GM19025 (cell line): ENCODE results near the gene CRHR1.

Source experiments
- ATAC-seq: cut with Tn5 transposase; IDR thresholded peaks from one replicate; pipeline ENCODE4 v1.9.1; 2021; ENCODE audit warnings: mild to moderate bottlenecking, low read depth, moderate library complexity; ENCODE audit not compliant: unreplicated experiment

Gene CRHR1

GRCh38 chr17:45841186-45841585 lies 57.1 kb downstream of the CRHR1 start:
- ATAC-seq = no peak

DNA sequence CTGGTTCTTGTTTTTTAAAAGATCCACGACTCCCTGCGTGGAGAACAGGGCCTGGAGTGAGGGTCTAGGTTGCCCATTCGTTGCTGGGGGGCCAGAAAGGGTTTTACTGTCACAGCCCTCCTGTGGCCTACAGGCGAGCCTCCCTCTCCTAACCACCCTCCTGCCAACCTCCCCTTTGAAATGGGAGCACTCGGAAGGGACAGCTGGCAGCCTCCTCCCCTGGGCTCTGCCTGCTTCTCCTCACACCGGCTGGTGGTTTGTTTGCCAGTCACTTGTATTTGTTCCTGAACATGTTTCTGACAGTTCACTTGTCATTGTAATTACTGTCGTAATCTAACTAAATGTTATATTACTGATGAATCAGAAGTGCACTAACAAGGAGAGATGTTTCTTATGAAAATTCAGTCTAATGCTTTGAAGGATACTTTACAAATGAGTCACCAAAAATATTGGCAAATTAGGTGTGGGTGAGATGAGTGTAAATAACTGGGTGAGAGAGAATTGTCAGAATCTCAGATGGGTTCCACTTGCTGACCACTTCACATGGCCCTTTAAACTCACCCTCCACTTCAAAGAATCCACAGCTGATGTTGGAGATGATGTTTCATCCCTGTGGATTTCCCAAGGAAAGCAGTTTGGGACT lies 57.9 kb downstream of the CRHR1 start:
- ATAC-seq = no peak

DNA sequence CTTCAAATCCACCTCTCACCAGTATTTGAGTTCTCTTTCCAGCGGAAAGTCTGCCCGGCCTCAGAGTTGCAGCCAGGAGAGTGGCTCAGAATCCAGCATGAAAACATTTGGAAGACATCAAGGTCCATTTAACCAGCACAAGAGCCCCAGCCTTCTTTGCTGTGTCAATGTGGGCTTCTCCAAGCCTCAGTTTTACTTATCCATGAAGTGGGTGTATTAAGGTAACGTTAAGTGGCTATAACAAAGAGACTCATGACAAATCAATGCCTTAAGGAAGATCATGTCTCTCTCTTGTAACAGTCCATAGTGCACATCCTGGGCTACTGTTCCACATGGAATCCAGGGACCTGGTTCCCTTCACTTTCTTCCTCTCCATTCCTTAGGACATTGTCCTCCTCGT lies 59.6 kb downstream of the CRHR1 start:
- ATAC-seq = no peak

DNA sequence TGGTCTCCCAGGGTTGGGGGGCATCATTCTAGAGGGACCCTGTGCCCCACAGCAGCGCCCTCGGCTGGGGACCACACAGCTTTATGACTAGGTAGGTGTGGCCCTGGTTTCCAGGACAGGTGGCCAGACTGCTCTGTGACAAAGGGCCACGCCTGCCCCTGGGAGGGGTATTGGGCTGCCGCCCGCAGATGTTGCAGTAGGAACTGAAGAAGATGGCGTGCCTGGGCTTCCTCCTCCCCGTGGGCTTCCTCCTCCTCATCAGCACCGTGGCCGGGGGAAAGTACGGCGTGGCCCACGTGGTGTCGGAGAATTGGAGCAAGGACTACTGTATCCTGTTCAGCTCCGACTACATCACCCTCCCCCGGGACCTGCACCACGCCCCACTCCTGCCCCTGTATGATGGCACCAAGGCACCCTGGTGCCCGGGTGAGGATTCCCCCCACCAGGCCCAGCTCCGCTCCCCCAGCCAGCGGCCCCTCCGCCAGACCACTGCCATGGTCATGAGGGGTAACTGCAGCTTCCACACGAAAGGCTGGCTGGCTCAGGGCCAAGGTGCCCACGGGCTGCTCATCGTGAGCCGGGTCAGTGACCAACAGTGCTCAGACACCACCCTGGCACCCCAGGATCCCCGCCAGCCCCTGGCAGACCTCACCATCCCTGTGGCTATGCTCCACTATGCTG lies 60.7 kb downstream of the CRHR1 start, which contains the start of gene SPPL2C:
TSS of gene SPPL2C (plus strand) at position 187 of the 681 bp plus-strand sequence. CDS start at position 213, 26 bp downstream.
- ATAC-seq = no peak

DNA sequence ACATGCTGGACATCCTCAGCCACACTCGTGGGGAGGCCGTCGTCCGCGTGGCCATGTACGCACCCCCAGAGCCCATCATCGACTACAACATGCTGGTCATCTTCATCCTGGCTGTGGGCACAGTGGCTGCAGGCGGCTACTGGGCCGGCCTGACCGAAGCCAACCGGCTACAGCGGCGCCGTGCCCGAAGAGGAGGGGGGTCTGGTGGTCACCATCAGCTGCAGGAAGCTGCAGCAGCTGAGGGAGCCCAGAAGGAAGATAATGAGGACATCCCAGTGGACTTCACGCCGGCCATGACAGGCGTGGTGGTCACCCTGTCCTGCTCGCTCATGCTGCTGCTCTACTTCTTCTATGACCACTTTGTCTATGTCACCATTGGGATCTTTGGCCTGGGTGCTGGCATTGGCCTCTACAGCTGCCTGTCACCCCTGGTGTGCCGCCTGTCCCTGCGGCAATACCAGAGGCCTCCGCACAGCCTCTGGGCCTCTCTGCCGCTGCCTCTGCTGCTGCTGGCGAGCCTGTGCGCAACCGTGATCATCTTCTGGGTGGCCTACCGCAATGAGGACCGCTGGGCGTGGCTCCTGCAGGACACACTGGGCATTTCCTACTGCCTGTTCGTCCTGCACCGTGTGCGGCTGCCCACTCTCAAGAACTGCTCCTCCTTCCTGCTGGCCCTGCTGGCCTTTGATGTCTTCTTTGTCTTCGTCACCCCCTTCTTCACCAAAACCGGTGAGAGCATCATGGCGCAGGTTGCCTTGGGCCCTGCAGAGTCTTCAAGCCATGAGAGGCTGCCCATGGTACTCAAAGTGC lies 61.5 kb downstream of the CRHR1 start:
- no peak for ATAC-seq

DNA sequence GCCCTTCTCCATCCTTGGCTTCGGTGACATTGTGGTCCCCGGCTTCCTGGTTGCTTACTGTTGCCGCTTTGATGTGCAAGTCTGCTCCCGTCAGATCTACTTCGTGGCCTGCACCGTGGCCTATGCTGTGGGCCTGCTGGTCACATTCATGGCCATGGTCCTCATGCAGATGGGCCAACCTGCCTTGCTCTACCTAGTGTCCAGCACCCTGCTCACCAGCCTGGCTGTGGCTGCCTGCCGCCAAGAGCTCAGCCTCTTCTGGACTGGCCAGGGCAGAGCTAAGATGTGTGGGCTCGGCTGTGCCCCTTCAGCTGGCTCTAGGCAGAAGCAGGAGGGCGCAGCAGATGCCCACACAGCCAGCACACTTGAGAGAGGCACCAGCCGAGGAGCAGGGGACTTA lies 62.1 kb downstream of the CRHR1 start:
- no peak for ATAC-seq

- ATAC-seq = no peak
Measured at GRCh38 chr17:45846646-45847045, 62.5 kb downstream of the CRHR1 start.

DNA sequence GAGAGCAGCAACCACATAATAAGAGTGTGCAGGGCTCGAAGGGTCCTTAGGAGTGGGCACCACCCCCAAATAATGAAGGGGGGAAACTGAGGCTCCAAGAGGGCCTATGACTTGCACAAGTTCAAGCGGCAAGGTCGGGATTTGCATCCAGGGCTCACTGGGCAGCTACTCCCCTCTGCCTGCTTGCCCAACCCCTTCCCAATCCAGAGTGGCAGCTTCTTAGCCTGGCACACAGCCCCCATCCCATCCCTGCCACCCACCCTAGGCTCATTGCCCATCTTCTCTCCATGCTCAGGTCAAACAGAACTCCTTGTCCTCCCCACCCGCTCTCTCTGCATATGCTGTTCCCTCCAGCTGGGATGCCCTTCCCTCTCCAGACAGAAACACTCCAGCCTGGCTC lies 63.0 kb downstream of the CRHR1 start:
- ATAC-seq = no peak

- no peak for ATAC-seq
Measured at GRCh38 chr17:45847747-45848146, 63.6 kb downstream of the CRHR1 start.

GRCh38 chr17:45848405-45848804 lies 64.3 kb downstream of the CRHR1 start:
- ATAC-seq = no peak

DNA sequence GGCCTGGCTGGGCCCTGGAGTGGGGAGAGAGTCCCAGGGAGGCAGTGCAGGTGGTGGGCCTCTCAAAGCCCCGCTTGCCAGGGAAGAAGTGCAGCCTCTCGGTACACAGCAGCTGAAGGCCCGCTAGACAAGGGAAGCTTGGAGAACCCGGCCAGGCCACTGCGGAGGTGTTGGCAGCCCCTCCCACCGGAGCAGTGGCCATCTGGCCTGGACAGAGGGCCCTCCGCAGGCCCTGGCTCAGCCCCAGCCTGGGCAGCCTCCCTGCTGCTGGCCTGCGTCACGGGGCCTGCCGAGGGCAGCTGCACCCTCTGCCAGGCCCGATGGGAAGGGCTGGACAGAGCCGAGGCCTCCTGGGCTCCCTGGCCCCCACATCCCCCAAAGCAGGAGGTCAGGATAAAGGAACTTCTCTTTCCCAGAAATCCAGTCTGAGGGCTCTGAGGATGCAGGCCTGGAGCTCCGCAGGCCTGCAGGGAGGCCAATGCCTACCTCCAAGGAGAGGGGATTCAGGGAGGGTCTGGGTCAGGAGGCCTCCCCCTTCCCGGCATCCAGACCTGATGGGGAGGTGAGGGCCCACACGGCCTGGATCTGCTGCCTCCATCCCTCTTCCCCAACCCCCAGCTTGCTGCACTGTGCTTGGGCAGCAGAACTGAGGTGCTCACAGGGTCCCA lies 64.9 kb downstream of the CRHR1 start:
- ATAC-seq = no peak

DNA sequence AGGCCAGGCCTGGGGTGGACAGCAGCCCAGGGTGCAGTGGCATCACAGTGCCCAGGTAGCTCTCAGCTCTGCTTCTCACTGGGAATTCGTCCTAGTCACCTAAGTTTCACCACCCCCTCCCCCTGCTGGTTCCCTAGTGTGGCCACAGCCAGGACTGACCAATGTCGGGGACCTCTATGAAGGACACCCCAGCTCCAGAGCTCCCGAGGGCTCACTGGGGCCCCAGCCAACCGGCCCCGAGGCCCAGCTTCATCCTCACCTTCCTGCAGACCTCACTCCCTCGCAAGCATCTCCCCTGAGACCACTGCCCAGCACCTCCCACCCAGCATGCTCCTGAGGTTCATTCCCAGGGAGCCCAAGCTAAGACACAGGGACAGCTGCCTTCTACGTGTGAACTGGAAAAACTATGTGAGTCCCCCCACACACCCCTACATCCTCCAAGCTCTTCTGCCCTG lies 65.4 kb downstream of the CRHR1 start:
- ATAC-seq = no peak

GRCh38 chr17:45850011-45850410 lies 65.9 kb downstream of the CRHR1 start:
- no peak for ATAC-seq

DNA sequence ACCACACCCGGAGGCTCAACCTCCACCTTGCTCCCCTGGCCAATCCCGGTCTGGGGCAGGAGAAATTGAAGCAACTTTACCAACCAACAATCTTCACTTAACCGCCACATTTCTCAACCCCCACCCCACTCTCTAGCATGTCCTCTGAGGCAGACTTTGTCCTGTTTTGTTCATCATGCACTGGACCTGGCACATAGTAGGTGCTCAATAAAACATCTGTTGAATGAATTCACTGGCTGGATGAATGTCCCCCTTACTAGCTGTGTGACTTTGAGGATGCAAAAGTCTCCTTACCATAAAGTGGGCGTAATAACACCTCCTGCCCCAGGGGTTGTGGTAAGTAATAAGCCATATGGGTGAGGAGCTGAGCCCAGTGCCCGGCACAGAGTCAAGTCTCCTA lies 66.3 kb downstream of the CRHR1 start:
- no peak for ATAC-seq

DNA sequence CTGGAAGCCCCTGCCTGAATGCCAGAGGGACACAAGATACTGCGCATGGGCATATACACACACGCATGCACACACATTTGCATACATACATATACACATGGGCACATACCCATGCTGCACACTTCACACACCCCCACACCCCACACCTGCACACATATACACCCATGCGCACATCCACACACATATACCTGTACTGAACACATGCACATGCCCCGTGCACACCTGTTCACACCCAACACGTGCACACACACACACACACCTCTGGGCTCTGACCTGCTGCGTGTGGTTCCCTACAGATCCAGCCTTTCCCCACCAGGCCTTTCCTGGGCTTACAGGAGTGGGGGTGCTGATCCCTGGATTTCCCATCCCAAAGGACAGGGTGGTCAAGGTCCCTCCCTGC lies 66.9 kb downstream of the CRHR1 start:
- ATAC-seq = no peak

- no peak for ATAC-seq
Measured at GRCh38 chr17:45851464-45851863, 67.3 kb downstream of the CRHR1 start.

DNA sequence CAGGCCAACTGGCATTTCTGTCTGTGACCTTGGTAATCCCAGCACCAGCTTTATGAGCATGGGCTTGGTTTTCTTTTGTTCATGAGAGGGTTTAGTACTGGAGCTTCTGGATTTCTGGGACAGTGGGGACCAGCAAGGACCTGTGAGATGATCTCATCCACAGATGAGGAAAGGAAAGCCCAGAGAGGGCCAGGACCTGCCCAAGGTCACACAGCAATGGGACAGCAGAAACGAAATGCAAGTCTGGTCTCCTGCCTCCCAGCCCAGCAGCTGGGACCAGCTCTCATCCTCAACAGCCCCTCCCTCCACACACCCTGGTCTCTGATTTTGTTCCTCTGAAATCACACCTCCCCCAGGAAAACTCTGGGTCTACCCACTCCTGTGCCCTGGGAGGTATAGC lies 67.8 kb downstream of the CRHR1 start:
- no peak for ATAC-seq

DNA sequence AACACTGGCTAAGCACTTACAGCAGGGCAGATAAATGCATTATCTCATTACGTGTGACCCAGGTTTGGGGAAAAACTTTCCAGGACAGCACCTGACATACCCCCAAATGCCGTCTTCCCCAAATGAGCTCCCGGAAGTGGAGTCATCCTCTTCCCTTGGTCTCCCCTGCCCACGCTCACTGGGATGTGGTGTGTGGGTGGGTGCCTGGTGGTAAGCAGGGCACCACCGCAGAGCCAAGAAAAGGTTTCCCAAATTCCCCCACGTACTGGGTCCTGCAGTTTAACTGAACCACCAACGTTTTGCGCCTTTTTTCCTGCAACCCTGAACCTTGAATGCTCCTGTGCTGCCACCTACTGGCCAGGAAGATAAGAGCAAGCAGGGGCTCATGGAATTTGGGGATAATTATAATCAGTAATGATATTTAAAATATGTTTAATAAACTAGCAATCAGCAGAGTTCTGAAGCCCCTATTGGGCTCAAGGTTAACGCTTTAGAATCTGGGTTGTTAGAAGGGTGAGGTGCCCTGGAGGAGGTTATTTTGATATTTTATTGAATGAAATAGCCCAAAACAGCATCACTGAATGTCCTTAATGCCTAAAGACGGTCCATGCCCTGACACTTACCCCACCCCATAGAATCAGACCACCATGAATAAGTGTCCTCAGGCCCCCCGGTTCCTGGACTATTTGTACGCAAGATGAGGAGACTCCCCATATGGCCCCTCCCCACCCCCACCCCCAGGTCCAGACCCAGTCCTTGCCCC lies 68.6 kb downstream of the CRHR1 start:
- ATAC-seq = no peak

DNA sequence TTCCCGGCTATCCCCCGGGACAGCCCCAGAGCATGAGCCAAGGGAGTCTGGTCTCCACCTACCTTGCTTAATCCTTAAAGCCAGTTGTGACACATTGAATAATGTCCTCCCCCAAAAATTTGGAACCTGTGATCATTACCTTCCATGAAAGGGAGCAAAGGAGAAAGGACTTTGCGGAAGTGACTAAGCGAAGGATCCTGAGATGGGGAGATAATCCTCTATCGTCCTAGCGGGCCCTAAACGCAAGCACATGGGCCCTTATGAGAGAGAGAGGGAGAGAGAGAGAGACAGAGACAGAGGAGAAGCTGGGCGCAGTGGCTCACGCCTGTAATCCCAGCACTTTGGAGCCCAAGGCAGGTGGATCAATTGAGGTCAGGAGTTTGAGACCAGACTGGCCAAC lies 70.1 kb downstream of the CRHR1 start:
- ATAC-seq = no peak

- no peak for ATAC-seq
Measured at GRCh38 chr17:45855691-45856336, 71.7 kb downstream of the CRHR1 start.
